Trophoblast cell (in vitro differentiated cells and primary cell): ENCODE data around the gene GRID1.

Source experiments
- DNase-seq, 2 donors: peaks; one replicate each; pipeline ENCODE4 v3.0.0-alpha.2; 2016
- H2AFZ ChIP-seq: 2 replicates; pipeline ENCODE4 v1.6.1; 2013; ENCODE audit warnings: low read length, moderate library complexity, mild to moderate bottlenecking; ENCODE audit not compliant: insufficient read depth, poor library complexity
- H2AK5ac ChIP-seq: 2 replicates; pipeline ENCODE4 v1.6.1; 2013; ENCODE audit warnings: mild to moderate bottlenecking, low read length
- H2BK120ac ChIP-seq: 2 replicates; pipeline ENCODE4 v1.6.1; 2013; ENCODE audit warnings: low read length, mild to moderate bottlenecking, moderate library complexity; ENCODE audit not compliant: insufficient read depth, poor library complexity
- H2BK12ac ChIP-seq: 2 replicates; pipeline ENCODE4 v1.6.1; 2013; ENCODE audit warnings: mild to moderate bottlenecking, low read length, moderate library complexity
- H2BK5ac ChIP-seq: 2 replicates; pipeline ENCODE4 v1.6.1; 2013; ENCODE audit warnings: low read length, low read depth, moderate library complexity, mild to moderate bottlenecking; ENCODE audit not compliant: poor library complexity
- H3K14ac ChIP-seq: 2 replicates; pipeline ENCODE4 v1.6.1; 2013; ENCODE audit warnings: mild to moderate bottlenecking, low read length
- H3K18ac ChIP-seq: 2 replicates; pipeline ENCODE4 v1.6.1; 2013; ENCODE audit warnings: mild to moderate bottlenecking, low read length
- H3K23ac ChIP-seq: 2 replicates; pipeline ENCODE4 v1.6.1; 2013; ENCODE audit warnings: low read length
- H3K27ac ChIP-seq: 2 replicates; pipeline ENCODE4 v1.5.1; 2013; ENCODE audit warnings: low read depth, mild to moderate bottlenecking, inconsistent platforms, low read length, moderate library complexity
- H3K27me3 ChIP-seq: 2 replicates; pipeline ENCODE4 v1.6.1; 2013; ENCODE audit warnings: inconsistent platforms, mild to moderate bottlenecking, low read length, moderate library complexity; ENCODE audit not compliant: insufficient read depth
- H3K36me3 ChIP-seq, 2 experiments: 1 replicate in 1 of 2; 2 replicates in 1 of 2; pipeline ENCODE4 v1.6.1; 2013; ENCODE audit warnings: low read length in 2 of 2, mild to moderate bottlenecking in 2 of 2, moderate library complexity in 1 of 2; ENCODE audit not compliant: insufficient read depth in 2 of 2, control insufficient read depth in 1 of 2
- H3K4ac ChIP-seq: 2 replicates; pipeline ENCODE4 v1.6.1; 2013; ENCODE audit warnings: low read depth, mild to moderate bottlenecking, low read length, moderate library complexity
- H3K4me1 ChIP-seq, 2 experiments: 1 replicate in 1 of 2; 2 replicates in 1 of 2; pipeline ENCODE4 v1.6.1; 2013; ENCODE audit warnings: low read length in 2 of 2, mild to moderate bottlenecking in 2 of 2, moderate library complexity in 1 of 2; ENCODE audit not compliant: insufficient read depth in 2 of 2, control insufficient read depth in 1 of 2
- H3K4me2 ChIP-seq: 2 replicates; pipeline ENCODE4 v1.6.1; 2013; ENCODE audit warnings: inconsistent platforms, mild to moderate bottlenecking, low read length, moderate library complexity
- H3K4me3 ChIP-seq: 2 replicates; pipeline ENCODE4 v1.5.1; 2013; ENCODE audit warnings: mild to moderate bottlenecking, low read depth, low read length, inconsistent platforms
- H3K79me1 ChIP-seq: one replicate; pipeline ENCODE4 v1.6.1; 2013; ENCODE audit warnings: low read length
- H3K79me2 ChIP-seq: 2 replicates; pipeline ENCODE4 v1.6.1; 2013; ENCODE audit warnings: low read length, mild to moderate bottlenecking; ENCODE audit not compliant: control insufficient read depth, insufficient read depth, poor library complexity
- H3K9ac ChIP-seq: 2 replicates; pipeline ENCODE4 v1.6.1; 2013; ENCODE audit warnings: mild to moderate bottlenecking, low read length
- H3K9me3 ChIP-seq: 2 replicates; pipeline ENCODE4 v1.6.1; 2013; ENCODE audit warnings: low read depth, mild to moderate bottlenecking, control low read depth, inconsistent platforms, low read length; ENCODE audit not compliant: insufficient read depth
- H4K12ac ChIP-seq: 2 replicates; pipeline ENCODE4 v1.6.1; 2013; ENCODE audit warnings: low read depth, mild to moderate bottlenecking, low read length, moderate library complexity
- H4K8ac ChIP-seq: 2 replicates; pipeline ENCODE4 v1.6.1; 2013; ENCODE audit warnings: low read depth, mild to moderate bottlenecking, low read length, moderate library complexity
- H4K91ac ChIP-seq: one replicate; pipeline ENCODE4 v1.6.1; 2013; ENCODE audit warnings: low read depth, mild to moderate bottlenecking, low read length, moderate library complexity
- WGBS: extraction: QIAGEN DNeasy Blood & Tissue Kit; methylation state at CpG from one replicate; pipeline ENCODE4 v1.1.7; 2013; ENCODE audit warnings: missing lambda C conversion rate; ENCODE audit not compliant: insufficient read length, insufficient coverage; ENCODE audit errors: extremely low coverage; 5-methylcytosine and 5-hydroxymethylcytosine counted together

The GRID1 gene

DNA sequence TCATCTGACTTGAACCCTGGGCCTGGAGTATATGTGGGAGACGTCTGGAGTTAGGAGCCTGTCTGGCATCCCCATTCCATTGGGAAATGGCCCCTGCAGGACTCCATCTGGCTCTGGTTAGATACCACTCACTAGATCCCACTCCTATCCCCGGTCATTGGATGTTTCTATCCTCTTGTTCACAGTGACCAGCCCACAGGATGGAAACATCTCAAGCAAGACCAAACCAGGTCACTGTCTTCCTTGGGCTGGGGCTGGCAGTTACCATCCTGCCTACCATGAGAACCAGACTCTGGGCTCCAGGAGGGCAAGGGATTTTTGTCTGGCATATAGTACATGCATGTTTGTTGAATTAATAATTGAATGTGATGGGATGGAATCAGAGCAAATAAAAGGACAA lies 415.7 kb downstream of the GRID1 start:
- no peak overlapping the region for H3K27ac ChIP-seq
- H3K14ac ChIP-seq = no peak overlapping the region
- no peaks in the 10 kb centered on the region for H3K9me3 ChIP-seq
- H3K36me3 ChIP-seq = no peaks in the 10 kb centered on the region
- no peak overlapping the region for H3K4me2 ChIP-seq
- H3K79me1 ChIP-seq = no peaks in the 10 kb centered on the region
- H2AFZ ChIP-seq = no peak overlapping the region
- H3K27me3 ChIP-seq = no peaks in the 10 kb centered on the region
- H4K8ac ChIP-seq = no peak overlapping the region
- no peak overlapping the region for H3K9ac ChIP-seq
- no peak overlapping the region for H2BK12ac ChIP-seq
- no peak overlapping the region for H3K18ac ChIP-seq
- no peak for DNase-seq
- H3K23ac ChIP-seq = no peak overlapping the region
- H4K12ac ChIP-seq = no peak overlapping the region
- H3K4me1 ChIP-seq = no peaks in the 10 kb centered on the region
- H3K4ac ChIP-seq = no peak overlapping the region
- no peak overlapping the region for H3K4me3 ChIP-seq
- WGBS = no CpG with 5 or more reads among the region's 2 CpGs
- H3K79me2 ChIP-seq = no peaks in the 10 kb centered on the region
- no peak overlapping the region for H2BK5ac ChIP-seq
- H4K91ac ChIP-seq = no peak overlapping the region
- H2AK5ac ChIP-seq = no peak overlapping the region
- no peak overlapping the region for H2BK120ac ChIP-seq

DNA sequence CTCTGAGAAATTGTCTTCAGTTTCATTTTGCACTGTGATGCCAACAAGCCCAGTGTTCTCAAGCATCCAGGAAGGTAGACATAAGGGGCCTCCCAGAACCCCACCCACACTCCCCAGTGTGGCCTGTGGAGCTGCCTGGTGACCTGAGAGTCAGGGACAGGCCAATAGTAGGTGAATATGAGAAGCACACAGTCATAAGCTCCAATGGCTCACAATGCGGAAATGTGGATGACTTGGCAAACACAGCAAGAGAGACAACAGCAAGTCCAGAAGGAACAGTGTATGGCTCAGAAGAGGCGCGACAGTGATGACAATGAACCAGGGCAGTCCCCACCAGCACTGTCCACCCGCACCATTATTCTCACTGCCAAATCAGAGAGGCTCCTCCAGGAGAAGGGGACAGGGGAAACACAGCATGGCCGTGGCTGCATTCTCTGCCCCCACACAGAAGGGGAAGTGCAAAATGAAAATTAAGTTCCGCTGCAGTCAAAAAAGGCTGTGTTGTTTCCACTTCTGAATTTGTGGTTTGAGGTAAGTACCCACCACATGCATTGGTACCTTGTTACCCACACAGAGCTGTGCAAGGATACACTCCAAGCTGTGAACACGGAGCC lies 419.8 kb downstream of the GRID1 start:
- H3K79me2 ChIP-seq = no peaks in the 10 kb centered on the region
- no peaks in the 10 kb centered on the region for H3K9me3 ChIP-seq
- H3K18ac ChIP-seq = no peak overlapping the region
- H3K27me3 ChIP-seq = no peaks in the 10 kb centered on the region
- no peak overlapping the region for H3K4me3 ChIP-seq
- H3K79me1 ChIP-seq = no peaks in the 10 kb centered on the region
- H2BK12ac ChIP-seq = no peak overlapping the region
- no peak overlapping the region for H3K23ac ChIP-seq
- H4K91ac ChIP-seq = no peak overlapping the region
- no peak overlapping the region for H2BK5ac ChIP-seq
- no peak overlapping the region for H3K14ac ChIP-seq
- H3K4me2 ChIP-seq = no peak overlapping the region
- H3K9ac ChIP-seq = no peak overlapping the region
- no peak overlapping the region for H3K27ac ChIP-seq
- H2AK5ac ChIP-seq = no peak overlapping the region
- no peak for DNase-seq
- H3K36me3 ChIP-seq = no peaks in the 10 kb centered on the region
- no peak overlapping the region for H3K4ac ChIP-seq
- no CpG with 5 or more reads among the region's 7 CpGs for WGBS
- no peaks in the 10 kb centered on the region for H3K4me1 ChIP-seq
- H2BK120ac ChIP-seq = no peak overlapping the region
- H2AFZ ChIP-seq = no peak overlapping the region
- no peak overlapping the region for H4K8ac ChIP-seq
- H4K12ac ChIP-seq = no peak overlapping the region

DNA sequence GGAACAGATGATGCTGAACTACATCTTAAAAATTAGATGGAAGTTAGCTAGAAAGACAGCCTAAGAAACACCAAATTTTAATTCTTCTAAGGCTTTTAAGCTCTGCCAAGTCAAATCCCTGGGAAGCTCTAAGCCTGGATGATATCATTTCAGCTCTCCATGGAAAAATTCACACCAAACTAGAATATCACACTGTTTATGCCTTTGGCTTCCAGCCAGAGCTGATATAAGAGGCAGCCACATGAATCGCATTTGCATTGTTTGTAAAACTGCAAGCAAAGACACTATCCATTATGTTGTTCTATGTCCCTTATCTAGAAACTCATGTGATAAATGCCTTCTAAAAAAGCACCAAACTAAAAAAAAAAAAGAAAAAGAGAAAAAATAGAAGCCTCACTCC lies 430.4 kb downstream of the GRID1 start:
- Histone ChIP-seq H3K18ac (no peak overlapping the region), H3K27ac (no peak overlapping the region), H3K4me3 (no peak overlapping the region), H2AFZ (no peak overlapping the region), H3K9me3 (peaks cover 2% of the 10 kb centered on the region), H4K12ac (no peak overlapping the region), H4K91ac (no peak overlapping the region), H3K79me1 (no peaks in the 10 kb centered on the region), H4K8ac (no peak overlapping the region), H2BK12ac (no peak overlapping the region), H2BK120ac (no peak overlapping the region), H3K4ac (no peak overlapping the region), H2AK5ac (no peak overlapping the region), H3K36me3 (no peaks in the 10 kb centered on the region), H3K4me2 (no peak overlapping the region), H3K23ac (no peak overlapping the region), H3K9ac (no peak overlapping the region), H3K27me3 (no peaks in the 10 kb centered on the region), H3K79me2 (no peaks in the 10 kb centered on the region), H2BK5ac (no peak overlapping the region), H3K4me1 (no peaks in the 10 kb centered on the region), H3K14ac (no peak overlapping the region)
- WGBS = no CpG with 5 or more reads among the region's 1 CpG
- DNase-seq = no peak

DNA sequence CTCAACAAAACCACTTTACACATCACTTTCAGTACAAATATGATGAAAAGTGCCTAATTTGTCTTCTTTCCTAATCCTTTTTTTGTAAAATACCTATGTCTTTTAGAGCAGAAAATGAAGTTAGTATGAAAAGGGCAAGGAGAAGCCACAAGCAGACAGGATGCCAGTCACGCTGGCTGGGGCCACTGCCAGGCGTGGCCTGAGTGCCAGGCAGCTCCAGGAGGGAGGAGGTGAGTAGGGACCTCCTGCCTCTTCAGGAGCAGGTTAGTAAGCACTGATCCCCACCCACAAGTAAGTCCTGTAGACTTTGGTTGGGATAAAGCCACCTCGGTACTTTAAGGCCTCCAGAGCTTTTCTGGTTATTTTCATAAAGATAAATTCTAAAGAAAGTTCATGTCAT lies 432.0 kb downstream of the GRID1 start:
- Histone ChIP-seq H3K27me3 (no peaks in the 10 kb centered on the region), H2BK120ac (no peak overlapping the region), H3K14ac (no peak overlapping the region), H3K9me3 (peaks cover 2% of the 10 kb centered on the region), H2BK5ac (no peak overlapping the region), H3K18ac (no peak overlapping the region), H2BK12ac (no peak overlapping the region), H2AFZ (no peak overlapping the region), H3K23ac (no peak overlapping the region), H3K36me3 (no peaks in the 10 kb centered on the region), H3K4me3 (no peak overlapping the region), H4K12ac (no peak overlapping the region), H3K4me1 (no peaks in the 10 kb centered on the region), H3K79me2 (no peaks in the 10 kb centered on the region), H4K91ac (no peak overlapping the region), H3K9ac (no peak overlapping the region), H3K4ac (no peak overlapping the region), H3K79me1 (no peaks in the 10 kb centered on the region), H2AK5ac (no peak overlapping the region), H3K4me2 (no peak overlapping the region), H3K27ac (no peak overlapping the region), H4K8ac (no peak overlapping the region)
- no peak for DNase-seq
- no CpG with 5 or more reads among the region's 3 CpGs for WGBS
